HG02885 (cell line): ENCODE results near the gene C3.
"Not testable (repeated sequence)": the region's sequence is repeated elsewhere in the genome, so short reads cannot be mapped to it uniquely, and the experiment has no call there.

Experiments used
- ATAC-seq: cut with Tn5 transposase; IDR thresholded peaks from one replicate; pipeline ENCODE4 v1.9.1; 2021; ENCODE audit warnings: mild to moderate bottlenecking; ENCODE audit not compliant: unreplicated experiment, poor library complexity

The C3 gene

DNA sequence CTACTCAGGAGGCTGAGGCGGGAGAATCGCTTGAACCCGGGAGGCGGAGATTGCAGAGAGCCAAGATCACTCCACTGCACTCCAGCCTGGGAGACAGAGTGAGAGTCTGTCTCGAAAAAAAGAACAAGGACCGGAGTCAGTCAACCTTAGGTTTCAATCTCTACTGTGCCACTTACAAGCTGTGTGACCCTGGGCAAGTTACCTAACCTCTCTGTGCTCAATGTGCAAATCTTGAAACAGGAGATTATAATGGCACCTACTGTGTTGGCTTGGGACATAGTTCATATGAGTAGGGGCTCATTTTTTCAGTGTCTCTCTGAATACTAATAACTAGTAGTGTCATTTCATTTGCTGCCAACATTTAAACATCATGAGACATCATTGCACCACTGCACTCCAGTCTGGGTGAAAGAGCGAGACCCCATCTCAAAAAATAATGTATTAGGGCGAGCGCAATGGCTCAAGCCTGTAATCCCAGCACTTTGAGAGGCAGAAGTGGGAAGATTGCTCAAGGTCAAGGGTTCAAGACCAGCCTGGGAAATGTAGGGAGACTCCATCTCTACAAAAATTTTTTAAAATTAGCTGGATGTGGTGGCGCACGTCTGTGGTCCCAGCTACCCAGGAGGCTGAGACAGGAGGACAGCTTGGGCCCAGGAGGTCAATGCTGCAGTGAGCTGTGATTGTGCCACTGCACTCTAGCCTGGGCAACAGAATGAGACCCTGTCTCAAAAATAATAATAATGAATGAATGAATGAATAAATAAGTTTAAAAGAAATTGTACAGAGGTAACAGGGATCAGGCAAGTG lies 5.5 kb downstream of the C3 start:
- ATAC-seq, result no peak

DNA sequence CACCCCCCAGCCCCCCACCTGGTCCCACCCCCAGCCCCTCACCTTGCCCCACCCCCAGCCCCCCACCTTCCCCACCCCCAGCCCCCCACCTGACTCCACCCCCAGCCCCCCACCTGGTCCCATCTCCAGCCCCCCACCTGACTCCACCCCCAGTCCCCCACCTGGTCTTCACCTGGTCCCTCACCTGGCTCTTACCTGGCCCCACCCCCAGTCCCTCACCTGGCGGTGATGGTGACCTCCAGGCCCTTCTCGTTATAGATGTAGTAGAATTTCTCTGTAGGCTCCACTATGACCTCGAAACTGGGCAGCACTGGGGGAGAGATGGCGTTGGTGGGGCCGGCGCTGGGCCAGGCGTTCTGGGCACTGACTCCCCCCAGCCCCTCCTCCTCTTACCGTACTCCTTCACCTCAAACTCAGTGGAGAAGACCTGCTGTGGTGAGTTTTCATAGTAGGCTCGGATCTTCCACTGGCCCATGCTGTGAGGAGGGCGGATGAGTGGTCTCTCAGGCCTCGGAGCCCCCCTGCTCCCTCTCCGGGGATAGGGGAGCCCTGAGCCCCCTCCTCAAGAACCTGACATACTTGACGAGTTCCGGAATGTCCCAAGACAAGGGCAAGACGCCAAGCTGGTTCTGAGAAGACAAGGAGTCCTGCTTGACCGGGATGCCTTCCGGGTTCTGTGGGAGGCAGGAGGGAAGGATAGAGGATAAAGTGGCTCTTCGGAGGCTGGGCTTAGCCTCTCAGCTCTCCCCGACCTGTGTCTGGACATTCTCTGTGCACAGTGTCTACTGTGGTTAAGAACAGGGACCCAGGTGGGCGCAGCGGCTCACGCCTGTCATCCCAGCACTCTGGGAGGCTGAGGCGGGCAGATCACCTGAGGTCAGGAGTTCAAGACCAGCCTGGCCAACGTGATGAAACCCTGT lies 6.4 kb downstream of the C3 start:
- no peak for ATAC-seq

DNA sequence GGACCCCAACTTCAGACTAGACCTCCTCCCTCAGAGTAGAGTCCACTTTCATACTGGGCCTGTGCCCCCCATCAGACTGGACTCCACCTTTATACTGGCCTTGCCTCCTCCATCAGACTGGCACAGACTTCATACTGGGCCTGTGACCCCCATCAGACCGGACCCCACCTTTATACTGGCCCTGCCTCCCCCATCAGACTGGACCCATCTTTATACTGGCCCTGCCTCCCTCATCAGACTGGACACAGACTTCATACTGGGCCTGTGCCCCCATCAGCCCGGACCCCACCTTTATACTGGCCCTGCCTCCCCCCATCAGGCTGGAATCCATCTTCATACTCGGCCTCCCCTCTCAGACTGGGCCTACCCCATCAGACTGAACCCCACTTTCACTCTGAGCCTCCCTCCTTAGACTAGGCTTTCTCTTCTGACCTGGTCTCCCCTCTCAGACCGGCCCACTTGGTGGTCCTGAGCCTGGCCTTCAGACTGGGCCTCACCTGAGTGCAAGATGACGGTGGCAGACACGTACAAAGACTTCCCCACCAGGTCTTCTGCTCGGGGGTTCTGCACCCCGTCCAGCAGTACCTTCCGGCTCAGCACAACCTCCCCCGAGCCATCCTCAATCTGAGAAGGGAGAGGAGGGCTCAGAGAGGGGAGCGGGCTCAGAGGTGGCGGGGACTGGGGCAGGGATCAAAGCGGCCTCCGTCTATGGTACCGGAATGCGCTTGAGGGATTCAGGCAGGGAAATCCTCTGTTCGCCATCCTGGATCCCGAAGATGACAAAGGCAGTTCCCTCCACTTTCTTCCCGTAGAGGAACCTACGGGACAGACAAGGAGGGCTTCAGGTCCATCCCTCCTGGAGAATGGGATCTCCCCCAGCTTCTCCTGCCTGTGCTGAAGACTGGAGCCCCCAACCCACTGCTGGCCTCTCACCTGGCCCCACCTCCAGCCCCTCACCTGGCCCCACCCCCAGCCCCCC lies 7.5 kb downstream of the C3 start:
- ATAC-seq, result no peak

DNA sequence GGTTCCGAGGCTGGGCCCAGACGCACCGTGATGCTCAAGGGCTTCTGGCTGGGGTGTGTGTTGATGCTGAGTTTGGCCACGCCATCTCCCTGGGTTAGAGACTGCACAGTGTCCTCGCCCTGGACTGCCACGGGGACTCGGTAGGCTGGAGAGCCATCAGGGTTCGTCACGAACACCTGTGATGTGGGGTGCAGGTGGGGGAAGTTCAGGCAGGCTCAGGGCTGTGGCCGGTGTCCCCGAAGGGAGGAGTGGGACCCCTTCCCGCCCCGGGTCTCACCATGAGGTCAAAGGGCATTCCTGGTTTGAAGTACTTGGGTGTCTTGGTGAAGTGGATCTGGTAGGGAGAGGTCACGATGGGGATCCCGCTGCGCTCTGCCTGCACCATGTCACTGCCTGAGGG lies 8.2 kb downstream of the C3 start:
- no peak for ATAC-seq

DNA sequence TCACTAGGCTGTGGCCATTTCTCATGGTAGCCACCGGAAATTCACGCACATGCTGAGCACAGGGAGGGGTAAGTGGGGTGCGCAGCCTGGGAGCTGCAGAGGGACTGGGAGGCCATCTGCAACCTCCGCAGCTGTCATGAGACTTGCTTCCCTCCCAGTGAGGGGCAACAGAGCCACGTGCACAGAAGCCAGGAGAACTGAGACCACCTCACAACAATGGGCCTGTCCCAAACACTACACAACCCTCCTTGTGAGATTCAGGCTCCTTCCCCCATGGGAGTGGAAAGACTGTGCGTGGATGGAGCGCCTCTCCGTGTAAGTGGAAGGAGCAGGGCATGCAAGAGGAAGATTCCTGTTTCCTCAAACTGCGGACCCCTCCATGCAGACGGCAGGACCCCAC lies 8.8 kb downstream of the C3 start:
- no peak for ATAC-seq

DNA sequence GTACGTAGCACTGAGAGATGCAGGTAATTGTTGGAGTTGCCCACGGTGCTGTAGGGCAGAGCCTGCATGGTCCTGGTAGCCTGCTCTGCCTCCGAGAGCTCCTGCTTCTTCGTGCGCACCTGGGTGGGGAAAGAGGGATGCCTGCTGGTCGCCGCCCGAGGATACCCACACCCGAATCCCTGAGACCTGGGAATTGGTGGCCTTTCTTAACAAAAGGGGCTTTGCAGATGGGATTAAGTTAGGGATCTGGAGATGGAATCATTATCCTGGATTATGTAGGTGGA lies 9.4 kb downstream of the C3 start:
- no peak for ATAC-seq

DNA sequence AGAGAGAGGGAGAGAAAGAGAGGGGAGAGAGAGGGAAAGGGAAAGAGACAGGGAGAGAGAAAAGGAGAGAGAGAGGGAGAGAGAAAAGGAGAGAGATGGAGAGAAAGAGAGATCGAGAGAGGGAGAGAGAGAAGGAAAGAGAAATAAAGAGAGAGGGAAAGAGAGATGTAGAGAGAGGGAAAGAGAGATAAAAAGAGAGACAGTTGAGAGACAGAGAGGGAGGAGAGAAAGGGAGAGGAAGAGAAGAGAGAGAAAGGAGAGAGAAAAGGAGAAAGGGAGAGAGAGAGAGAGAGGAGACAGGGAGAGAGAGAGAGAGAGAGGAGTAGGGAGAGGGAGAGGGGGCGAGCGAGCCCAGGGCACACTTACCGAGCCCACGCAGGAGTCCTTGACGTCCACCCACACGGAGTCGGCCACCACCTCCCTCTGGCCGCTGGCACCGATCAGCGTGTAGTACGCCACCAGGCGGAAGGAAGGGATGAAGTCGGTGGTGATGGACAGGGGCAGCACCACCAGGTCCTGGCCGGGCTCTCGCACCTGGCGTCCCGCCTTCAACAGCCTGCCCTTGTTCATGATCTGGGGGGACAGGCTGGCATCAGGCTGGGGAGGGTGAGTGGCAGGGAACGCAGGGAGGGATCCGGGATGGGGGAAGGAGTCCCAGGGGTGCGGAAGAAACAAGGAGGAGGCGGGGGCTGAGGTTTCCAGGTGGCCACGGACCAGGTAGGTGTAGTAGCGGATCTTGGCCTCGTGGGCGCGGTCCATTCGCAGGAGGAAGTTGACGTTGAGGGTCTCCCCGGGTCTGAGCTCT lies 10.0 kb downstream of the C3 start:
- ATAC-seq, result no peak

DNA sequence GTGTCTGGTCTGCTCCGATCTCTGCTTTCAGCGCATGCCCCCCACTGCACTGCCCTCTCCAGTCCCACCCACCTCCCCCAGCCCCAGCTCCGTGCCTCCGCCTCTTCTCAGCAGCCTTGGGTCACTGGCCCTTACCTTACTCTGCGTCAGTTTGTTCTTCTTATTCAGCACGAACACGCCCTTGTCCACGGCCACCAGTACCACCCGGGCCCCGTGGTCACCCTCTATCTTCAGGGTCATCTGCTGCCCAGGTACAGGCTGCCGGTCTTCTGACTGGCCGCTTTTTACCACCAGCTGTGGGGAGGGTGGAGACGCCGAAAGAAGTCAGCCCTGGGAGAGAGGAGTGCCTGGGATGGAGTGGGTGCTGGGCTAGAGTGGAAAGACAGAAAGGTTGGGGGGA lies 10.9 kb downstream of the C3 start:
- ATAC-seq, result no peak

DNA sequence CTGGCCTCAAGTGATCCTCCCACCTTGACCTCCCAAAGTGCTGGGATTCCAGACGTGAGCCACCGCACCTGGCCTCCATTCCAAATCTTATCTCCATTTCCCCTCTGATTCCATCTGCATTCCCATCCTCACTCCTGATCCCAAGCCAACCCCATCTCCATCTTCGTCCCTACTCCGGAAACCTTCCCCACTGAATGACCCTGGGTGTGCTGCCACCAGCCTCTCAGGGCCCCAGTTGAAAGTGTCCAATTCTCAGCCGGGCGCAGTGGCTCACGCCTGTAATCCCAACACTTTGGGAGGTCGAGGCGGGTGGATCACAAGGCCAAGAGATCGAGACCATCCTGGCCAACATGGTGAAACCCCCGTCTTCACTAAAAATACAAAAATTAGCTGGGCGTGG lies 11.5 kb downstream of the C3 start:
- not testable (repeated sequence) for ATAC-seq

DNA sequence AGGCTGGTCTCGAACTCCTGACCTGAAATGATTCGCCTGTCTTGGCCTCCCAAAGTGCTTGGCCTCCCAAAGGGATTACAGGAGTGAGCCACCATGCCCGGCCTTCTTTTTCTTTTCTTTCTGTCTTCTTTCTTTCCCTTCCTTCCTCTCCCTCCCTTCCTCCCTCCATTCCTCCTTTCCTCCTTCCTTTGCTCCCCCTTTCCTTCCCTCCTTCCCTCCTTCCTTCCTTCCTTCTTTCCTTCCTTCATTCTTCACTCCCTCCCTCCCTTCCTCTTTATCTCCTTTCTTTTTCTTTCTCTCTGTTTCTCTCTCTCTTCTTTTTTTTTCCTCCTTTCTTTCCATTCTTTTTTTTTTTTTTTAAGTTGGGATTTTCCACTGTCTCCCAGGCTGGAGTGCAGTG lies 12.1 kb downstream of the C3 start:
- ATAC-seq, result no peak

DNA sequence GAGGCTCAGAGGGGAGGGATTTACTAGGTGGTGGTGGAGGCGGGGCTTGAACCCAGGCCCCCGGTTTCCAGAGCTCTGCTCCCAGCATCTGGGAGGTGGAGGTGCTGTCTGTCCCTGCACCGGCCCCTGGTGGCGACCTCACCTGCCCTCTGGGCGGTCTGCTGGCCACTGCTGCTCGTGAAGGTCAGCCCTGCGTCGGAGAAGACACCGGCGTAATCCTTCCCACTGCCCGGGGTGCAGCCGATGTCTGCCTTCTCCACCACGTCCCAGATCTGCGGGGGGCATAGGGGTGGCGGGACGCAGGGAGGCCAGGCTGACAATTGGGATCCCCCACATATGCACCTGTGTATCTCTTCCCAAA lies 12.8 kb downstream of the C3 start:
- ATAC-seq, result no peak

DNA sequence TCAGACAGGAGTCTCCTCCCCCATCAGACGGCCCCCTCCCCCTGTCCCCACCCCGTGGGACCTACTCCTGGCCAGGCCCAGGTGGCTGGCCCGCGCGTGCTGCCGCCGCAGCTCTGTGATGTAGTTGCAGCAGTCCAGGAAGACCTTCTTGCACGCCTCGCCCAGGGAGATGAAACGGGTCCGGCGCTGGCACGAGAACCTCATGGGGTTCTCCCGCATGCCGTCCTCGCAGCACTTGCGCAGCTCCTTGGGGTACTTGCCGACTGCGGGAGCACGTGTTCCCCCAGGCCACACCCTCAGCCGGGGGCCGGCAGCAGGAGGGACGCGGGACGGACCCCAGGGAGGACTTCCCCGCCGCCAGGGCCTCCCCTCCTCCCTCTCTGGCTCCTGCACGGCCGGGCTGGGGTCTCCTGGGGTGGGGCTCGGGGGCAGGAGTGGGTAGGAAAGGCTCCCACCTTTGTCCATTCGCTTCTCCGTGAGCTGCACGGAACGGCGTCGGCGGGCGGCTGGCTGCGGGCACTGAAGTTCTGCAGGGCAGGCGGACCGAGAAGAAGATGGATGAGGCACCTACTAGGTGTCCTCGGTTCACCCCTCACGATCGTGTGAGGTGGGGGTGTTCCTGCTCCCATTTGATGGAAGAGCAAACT lies 13.3 kb downstream of the C3 start:
- no peak for ATAC-seq

DNA sequence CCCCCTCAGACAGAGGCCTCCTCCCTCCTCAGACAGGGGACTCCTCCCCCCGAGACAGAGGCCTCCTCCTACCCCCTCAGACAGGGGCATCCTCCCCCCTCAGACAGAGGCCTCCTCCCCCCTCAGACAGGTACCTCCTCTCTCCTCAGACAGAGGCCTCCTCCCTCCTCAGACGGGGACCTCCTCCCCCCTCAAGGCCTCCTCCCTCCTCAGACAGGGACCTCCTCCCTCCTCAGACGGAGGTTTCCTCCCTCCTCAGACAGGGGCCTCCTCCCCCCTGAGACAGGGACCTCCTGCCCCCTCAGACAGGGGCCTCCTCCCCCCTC lies 13.9 kb downstream of the C3 start:
- no peak for ATAC-seq

DNA sequence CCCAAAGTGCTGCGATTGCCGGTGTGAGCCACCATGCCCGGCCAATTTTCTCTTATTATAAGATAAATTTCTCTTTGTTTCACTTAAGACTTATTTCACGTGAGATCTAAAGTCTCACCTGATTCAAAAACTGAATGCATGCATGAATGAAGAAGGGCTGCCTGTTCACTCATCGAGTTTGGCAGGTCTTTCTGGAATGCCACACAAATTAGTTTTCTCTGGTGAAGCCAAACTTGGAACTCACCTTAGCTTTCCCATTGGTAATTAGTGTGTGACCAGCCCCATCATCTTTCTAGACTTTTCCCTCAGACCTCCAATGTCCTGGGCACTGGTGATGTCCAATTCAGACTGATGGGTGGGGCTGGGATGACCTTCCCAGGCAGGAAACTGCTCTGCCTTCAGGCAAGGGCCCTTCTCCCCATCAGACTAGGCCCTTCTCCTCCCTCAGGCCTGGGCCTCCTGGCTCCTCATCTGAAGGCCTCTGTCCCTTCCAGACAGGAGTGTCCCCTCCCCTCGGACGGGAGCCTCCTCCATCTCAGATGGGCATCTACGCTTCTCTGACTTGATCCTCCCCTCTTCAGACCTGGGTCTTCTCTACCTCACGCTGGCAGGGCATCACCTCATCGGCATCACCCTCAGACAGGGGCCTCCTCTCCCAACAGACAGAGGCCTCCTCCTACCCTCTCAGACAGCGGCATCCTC lies 14.4 kb downstream of the C3 start:
- no peak for ATAC-seq

DNA sequence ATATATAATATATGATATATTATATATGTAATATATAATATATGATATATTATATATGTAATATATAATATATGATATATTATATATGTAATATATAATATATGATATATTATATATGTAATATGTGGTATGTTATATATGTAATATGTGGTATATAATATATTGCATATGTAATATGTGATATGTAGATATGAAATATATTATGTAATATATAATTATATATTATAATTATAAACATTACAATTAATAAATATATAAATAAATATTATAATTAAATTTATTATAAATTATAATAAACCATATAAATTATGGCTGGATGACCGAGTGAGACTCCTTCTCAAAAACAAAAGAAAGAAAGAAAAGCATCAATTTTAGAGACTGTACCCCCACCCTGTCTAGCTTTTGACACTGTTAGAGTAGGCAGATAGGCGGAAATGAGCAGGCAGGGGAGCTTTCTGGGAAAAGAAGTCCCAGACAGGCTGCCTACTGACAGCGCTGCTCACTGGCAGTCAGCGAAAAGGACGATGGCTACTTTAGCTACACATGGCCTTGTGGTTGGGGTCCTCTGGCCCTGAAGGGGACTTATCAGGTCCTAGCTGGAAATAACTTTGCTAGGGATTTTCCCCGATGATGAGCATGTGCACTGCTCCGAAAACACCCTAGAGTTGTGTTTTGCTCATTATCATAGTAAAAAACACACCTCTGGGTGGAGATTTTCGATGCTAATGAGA lies 19.7 kb downstream of the C3 start:
- ATAC-seq, result no peak

DNA sequence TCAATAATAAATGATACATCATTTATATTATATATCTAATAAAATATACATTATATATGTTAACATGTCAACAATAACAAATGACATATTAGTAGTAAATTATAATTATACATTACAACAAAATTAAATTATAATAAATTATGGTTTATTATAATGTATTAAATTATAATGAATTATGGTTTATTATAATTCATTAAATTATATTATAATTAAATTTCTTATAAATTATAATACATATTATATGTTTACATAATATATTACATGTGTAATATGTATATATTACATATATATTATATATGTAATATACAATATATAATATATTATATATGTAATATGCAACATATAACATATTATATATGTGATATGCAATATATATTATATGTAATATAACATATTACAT lies 20.5 kb downstream of the C3 start:
- no peak for ATAC-seq

DNA sequence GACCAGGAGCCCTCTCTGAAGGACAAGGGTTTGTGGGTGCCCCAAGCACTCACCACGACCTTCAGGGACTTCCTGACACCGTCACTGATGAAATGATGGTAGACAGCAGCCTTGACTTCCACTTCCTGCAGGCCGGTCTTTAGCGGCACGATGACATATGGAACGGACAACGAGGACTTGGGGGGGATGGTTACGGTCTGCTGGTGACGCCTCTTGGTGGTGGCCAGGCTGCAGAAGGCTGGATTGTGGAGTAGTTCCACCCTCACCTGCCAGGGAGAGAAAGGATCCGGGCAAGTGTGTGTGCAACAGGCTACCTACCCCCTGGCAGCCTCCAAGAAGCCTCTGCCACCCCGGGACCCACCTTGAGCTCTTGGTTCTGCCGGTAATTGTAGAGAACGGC lies 23.2 kb downstream of the C3 start:
- ATAC-seq, result no peak

DNA sequence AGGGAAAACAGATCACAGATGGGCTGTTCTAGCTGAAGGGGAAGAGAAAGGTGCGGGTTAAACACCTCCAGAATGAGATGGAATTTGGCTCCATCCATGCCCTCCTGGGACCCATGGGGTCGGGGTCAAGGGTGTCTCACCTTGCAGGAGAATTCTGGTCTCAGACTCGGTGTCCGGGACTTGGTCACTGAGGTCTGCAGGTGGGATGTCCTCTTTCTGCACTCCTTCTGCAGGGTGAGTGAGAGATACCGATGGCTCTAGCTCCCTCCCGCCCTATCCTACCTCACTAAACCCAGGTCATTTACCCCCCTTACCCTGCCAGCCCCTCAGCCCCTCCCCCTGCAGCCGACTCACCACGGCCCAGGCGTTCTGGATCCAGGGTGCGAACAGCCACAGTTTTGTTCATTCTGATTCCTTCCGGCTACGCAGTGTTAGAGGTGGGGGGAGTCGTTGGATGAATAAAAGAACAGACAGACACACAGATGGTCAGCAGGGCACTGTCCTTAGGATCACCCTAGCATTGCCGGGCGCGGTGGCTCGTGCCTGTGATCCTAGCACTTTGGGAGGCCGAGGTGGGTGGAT lies 24.1 kb downstream of the C3 start:
- no peak for ATAC-seq
